DND-41 (cell line): Measurements from ENCODE around the gene MT3.

Experiments
- EZH2 ChIP-seq: IDR thresholded peaks from 3 replicates; pipeline ENCODE4 v1.6.1; 2012; ENCODE audit warnings: borderline replicate concordance, low read depth, mild to moderate bottlenecking, moderate library complexity, low read length, inconsistent platforms; ENCODE audit not compliant: severe bottlenecking
- TF ChIP-seq, protein P1 (sequence below): IDR thresholded peaks from 2 replicates; pipeline ENCODE4 v1.5.1; 2012; ENCODE audit warnings: borderline replicate concordance, low read length, moderate library complexity, mild to moderate bottlenecking; ENCODE audit not compliant: poor library complexity, severe bottlenecking; ENCODE audit errors: extremely low read depth

DNA sequence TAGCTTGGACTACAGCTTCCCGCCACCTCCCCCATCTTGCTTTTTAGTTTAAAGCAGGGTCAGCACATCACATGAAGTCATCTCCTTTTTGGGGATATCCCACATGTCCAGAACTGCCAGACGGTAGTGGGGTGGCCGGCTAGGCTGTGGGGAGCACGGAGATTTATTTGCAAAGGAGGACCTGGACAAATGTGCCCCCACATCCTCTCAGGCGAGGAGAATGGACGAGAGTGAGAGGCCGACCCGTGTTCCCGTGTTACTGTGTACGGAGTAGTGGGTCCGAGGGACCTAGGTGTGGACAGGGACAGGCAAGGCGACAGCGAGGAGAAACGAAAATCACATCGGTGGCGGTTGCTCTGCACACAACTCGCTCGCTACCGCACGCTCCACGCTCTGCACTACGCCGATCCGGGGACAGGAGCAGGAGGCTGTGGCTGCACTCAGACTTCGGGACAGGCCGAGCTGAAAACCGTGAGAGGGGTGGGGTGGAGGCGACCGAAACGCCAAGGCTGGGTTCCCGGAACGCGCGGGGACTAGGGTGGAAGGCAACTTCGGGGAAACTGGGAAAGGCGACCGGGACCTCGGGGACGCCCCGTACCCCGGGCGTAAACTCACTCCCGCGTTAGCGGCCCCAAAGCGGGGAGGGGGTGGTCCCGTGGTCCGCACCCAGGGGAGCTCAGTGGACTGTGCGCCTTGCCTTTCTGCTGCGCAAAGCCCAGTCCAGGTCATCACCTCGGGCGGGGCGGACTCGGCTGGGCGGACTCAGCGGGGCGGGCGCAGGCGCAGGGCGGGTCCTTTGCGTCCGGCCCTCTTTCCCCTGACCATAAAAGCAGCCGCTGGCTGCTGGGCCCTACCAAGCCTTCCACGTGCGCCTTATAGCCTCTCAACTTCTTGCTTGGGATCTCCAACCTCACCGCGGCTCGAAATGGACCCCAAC is 48.8 kb downstream of the MT3 start, which contains the start of gene MT1A:
- TF ChIP-seq, protein P1, sequence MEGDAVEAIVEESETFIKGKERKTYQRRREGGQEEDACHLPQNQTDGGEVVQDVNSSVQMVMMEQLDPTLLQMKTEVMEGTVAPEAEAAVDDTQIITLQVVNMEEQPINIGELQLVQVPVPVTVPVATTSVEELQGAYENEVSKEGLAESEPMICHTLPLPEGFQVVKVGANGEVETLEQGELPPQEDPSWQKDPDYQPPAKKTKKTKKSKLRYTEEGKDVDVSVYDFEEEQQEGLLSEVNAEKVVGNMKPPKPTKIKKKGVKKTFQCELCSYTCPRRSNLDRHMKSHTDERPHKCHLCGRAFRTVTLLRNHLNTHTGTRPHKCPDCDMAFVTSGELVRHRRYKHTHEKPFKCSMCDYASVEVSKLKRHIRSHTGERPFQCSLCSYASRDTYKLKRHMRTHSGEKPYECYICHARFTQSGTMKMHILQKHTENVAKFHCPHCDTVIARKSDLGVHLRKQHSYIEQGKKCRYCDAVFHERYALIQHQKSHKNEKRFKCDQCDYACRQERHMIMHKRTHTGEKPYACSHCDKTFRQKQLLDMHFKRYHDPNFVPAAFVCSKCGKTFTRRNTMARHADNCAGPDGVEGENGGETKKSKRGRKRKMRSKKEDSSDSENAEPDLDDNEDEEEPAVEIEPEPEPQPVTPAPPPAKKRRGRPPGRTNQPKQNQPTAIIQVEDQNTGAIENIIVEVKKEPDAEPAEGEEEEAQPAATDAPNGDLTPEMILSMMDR: no peak
- no peak for TF ChIP-seq EZH2
